Stimulated activated CD4-positive, alpha-beta T cell treated with anti-CD3 and anti-CD28 coated beads, Interleukin-12 subunit alpha, Interleukin-12 subunit beta, amount 100 ng/mL, for 24 hours (primary cell): Measurements from ENCODE around the gene PLXND1.
"Not testable (repeated sequence)": the region's sequence is repeated elsewhere in the genome, so short reads cannot be mapped to it uniquely, and the experiment has no call there.

Experiments used
- DNase-seq, 2 experiments: peaks; one replicate each; pipeline ENCODE4 v3.0.0-alpha.2; 2020; ENCODE audit warnings: low read depth in 2 of 2

PLXND1 gene

DNA sequence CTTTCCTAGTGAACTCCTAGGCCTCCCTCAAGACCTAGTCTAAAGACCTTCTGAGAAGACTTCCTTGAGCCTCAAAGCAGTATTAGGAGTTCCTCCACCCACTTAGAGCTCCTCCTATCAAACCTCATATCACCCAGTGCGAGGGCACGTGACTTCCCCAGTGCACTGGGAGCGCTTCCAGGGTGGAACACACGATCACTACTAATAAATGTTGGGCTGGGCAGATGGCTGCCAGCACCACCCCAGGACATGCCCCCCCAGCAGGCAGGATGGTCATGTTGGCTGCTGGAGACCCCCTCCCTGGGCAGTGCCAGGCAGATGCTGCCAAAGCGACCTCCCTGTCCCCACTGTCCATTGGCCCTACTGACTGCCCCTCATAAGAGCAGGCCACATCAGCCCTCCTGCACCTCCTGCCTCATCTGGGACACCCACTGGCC lies 8.5 kb upstream of the PLXND1 start:
- no peak for DNase-seq

DNA sequence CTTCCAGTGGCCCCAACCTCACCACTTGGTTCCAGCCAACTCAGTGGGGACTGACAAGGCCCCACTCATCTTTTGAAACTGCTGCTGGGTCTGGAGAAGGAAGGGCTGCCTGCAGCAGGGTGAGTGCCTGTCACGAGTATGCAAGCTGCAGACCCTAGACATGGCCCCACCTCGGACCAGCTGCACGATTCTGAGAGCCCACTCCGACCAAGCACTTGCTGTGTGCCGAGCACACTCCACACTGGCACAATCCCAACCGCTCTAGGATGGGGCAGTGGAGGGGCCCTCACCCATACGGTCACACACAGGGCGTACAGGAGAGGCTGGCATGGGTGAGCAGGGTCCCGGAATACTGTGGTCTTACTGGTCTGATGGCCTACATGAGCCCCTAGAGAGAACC lies 8.0 kb upstream of the PLXND1 start:
- no peak for DNase-seq

DNA sequence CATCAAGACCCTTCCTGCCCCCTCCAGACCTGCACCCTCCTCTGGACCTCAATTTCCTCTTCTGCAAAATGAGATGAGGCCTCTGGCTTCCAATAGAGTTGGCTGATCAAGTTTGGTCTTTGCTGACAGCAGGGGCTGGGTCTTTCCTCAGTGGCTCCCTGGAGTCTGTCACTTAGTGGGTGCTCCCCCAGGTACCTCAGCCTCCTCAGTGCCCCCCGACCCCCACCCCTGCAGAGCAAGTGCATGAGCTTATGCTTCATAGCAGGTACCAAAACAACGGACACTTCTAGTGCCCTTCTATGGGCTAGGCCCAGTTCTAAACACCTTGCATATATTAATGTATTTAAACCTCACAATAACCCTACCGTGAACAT lies 6.9 kb upstream of the PLXND1 start:
- DNase-seq = no peak

DNA sequence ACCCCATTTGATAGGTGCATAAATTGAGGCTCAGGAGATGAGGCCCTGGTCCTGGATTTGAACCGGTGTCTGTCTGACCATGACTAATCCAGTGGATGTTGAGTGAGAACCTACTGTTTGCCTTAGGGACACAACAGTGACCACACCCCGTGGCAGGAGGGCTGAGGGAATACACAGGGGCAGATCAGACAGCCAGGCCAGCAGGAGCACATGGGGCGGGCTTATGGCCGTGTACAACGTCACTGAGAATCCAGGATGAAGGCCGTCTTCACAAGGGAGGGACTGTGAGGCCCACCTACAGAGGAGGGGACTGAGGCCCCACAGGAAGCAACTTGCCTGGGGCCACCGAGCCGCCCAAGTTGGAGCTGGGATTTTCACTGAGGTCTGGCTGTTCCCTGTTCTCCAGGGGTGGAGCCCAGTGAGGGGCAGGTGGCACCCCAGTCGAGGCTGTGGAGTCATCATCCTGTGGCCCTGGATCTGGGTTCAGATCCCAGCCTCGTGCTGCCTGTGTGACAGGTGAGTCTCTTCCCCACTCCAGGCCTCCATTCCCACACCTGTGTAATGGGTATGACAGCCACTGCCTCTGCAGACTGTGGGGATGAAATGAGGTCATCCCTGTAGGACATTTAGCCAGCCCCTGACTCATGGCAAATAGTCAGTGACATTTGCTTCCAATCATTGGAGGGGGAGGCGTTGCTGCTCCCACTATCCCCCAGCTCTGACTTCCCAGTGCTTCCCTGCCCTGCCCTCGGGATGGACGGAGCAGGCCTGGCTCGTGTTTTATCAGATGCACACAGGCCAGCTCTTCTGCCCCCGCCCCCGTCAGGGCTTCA lies 6.3 kb upstream of the PLXND1 start:
- DNase-seq = no peak

DNA sequence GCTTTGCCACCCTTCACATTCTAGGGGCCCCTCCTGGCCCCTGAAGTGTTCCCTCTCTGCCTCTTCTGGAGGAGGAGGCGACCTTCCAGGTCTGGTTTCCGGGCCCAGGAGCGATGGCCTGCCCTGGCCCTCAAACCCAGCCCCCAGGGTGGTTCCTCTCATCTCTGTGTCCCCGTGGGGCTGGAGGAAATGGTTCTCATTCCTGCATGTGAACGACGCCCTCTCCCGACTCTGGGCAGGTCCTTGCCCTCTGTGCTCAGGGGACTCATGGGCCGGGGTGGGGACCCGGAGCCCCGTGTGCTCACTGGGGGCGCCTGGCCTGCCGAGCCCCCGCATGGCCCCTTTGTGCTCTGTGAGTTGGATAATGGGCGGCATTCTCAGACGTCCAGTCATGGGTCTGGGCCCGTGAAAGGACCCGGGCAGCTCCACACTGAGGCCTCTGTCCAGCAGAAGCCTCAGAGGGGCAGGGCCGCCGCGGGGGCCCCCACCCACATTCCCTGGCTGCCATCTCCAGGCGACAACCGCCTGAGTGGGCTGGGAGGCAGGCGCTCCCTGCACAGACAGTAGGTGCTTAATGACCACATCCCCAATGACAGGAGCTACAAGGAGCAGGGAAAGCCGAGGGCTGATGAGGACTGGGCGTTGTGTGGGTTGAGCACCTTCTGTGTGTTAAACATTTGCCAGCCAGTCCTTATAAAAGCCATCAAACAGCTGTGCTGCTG lies 5.5 kb upstream of the PLXND1 start:
- no peak for DNase-seq

DNA sequence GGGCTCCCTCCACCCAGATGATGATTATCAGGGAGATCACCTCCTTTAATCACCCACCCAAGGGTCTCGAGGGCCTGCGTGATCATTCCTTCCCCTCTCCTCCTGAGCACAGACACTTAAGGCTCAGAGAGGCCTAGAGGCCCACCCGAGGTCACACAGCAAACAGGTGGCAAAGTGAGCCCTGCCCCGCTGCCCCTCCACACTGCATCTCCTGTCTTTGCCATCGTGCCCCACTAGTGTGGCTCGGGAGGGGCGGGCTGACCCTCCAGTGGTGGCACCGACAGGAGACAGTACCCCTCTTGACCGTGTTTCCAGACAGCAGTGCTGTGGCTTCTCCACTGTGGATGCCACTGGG lies 4.9 kb upstream of the PLXND1 start:
- DNase-seq = no peak

DNA sequence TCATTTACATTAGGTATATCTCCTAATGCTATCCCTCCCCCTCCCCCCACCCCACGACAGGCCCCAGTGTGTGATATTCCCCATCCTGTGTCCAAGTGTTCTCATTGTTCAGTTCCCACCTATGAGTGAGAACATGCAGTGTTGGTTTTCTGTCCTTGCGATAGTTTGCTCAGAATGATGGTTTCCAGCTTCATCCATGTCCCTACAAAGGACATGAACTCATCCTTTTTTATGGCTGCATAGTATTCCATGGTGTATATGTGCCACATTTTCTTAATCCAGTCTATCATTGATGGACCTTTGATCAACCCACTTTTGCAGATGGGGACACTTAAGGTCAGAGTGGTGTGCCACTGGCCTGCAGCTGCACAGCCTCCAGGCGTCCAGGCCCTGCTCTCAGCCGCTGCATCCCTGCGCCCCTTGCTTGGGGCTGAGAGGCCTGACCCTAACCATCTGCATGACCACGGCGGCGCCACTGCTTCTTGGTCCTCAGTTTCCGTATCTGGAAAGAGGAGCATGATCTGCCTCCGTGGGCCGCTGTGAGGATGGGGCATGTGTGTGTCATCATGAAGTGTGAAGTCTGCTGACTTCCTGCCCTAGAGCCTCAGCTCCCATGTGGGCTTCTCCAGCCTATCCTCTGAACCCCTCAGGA lies 4.4 kb upstream of the PLXND1 start:
- not testable (repeated sequence) for DNase-seq

DNA sequence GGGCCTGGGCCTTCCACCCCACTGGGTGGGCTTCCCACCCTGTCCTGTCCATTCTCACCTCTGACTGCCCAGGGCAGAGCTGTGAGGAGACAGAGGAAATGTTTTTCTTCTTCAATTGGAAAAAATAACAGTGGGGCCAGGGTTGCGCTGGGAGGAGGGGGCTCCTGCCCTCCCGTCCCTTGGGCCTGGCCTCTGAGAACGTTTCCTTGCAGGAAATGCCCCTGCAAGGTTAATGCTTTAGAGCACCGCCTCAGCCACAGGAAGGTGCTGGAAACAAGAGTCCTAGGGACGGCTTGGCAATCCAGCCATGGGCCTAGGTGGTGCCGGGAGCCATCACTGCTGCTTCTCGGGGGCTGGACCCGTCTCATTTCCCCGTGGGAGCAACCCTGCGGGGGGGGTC lies 3.8 kb upstream of the PLXND1 start:
- DNase-seq = no peak

DNA sequence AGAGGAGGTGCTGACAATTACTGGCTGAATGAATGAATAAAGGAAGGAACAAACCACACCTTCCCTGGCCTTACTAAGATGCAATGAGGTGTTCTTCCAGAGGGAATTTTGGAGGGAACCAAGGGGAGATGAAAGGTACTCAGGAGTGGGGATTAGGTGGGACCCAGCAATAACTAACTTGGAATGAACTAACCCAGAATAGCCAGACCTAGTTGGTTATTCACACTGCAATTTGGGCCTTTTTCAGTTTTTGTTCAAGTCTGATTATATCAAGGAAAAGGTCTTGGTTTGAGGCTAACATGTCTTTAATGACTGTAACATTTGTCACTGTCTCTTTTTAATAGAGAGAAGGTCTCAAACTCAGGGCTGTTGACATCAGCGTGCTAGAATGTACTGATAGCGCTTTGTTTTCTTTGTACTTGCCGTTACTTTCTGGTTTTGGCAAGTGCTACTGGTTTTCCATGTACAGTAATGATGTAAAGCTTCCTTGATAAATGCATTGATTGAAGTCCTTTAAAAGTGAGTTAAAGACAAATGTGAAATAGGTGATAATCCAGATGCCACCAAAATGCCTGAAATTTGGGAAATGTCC lies 3.2 kb upstream of the PLXND1 start:
- DNase-seq = no peak

DNA sequence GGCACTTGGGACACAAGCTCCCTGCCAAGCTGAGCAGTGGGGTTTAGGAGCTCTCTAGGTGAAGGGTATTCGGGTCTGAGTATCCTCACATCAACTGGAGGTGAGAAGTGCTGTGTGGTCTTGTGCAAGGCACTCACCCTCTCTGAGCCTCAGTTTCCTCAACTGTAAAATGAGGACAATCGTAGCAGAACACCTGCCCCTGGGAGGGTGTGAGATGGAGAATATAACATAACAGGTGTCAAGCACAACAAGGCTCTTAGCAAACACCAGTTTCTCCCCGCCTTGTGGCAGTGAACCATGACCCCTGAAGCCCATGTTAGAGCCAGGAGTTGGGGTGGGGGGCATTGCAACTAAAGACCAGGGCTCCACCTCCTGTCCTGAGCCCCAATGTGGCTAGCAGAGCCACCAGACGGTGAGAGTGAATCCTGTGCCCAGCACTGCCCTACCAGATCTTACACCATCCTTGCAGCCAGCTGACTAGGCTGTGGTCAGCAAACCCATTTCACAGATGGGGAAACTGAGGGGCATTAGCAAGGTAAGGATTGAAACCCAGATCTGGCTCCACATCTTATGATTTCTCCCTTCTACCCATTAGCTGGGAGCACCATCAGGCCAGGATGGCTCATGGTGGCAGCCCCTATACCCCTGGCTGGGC lies 2.6 kb upstream of the PLXND1 start:
- DNase-seq = no peak

DNA sequence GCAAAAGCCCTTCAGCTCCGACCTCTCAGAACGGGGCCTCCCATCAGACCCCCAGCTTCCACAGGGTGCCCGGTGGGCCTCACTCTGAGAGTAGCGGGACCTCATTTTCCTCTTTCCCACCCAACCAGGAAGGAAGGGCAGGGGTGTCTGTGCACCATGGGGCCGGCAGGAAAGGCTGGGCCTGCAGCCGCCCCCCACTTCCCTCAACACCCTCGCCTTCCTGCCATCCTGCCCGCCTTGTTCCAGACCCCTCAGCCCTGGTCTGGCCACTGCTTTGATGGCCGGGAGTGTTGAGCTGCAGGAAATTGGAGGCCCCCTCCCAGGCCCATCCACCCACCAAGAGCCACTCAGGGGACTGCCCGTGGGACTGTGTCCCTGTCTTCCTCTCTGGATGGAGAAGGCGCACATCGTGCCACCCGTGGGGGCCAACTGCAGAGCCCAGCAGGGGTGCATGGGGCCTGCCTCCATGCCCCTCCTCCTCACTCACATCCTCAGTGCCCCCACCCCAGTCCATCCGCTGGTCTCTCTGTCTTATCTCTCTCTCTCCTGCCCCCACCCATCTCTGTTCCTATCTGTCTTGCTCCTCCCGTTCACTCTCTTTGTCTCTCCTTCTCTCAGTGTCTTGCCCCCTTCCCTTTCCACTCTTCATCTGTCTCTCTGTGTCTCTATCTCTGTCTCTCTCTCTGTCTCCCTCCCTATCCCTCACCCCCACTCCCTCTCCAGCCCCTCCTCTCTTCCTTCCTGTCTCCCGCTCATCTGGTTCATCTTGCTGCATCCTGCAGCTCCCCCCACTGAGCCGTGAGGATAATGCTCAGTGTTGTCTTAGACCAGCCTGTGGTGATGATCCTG lies 1.8 kb upstream of the PLXND1 start:
- DNase-seq = no peak

DNA sequence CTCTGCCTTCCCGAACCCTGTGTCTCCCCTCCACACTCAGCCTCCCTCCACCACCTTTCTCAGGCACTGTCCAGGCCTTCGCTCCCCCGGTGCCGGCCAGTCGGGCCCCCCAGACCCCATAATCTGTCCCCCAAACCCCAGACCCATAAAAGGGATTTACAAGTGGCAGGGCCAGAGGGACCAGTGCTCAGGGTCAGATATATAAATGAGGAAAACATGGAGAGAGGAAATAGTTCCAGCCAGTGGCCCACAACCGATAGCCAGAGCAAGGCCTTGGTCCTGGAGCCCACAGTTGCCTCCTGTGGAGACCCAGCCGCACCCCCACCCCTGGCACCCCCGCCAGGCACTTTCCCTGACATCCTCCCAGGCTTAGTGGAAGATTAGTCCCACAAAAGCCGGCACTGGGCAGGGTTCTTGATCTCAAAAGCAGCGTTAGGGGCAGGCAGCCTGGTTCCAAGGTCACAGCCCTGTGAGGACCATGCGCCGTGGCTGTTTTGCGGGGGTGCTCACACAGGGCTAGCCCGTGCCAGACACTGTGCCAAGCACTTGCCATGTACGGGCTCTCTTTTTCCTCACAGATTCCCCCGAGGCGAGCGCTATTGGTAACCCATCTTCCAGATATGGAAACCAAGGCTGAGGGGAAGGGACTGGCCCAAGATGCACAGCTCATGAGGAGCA lies 1.1 kb upstream of the PLXND1 start:
- DNase-seq = no peak

DNA sequence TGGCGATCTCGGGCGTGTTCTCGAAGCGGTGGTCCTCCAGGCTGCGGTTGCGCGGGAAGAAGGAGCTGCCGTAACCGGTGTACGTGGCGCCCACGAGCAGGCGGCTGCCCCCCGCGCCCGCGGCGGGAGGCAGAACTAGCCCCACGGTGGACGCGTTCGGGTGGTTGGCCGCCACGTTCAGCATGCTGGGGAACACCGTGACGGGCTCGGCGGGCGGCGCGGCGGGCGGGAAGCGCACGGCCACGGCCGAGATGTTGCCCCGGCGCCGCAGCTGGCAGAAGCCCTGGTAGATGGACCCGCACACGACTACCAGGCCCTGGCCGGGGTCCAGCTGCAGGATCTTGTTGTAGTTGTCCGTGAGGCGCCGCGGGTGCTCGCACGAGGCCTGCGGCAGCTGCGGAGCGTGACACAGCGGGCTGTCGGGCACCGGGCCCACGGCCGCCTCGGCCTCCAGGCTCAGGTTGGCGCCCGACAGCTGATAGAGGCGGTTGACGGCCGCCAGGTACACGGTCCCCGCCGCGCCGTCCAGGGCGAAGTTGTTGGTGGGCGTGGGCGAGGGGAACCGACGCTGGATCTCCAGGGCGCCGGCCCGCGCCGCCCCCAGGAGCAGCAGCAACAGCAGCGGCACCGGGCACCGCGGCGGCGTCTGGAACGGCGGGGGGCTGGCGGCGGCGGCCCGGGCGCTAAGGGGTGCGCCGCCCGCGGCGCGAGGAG lies 397 bp downstream of the PLXND1 start:
- no peak for DNase-seq

DNA sequence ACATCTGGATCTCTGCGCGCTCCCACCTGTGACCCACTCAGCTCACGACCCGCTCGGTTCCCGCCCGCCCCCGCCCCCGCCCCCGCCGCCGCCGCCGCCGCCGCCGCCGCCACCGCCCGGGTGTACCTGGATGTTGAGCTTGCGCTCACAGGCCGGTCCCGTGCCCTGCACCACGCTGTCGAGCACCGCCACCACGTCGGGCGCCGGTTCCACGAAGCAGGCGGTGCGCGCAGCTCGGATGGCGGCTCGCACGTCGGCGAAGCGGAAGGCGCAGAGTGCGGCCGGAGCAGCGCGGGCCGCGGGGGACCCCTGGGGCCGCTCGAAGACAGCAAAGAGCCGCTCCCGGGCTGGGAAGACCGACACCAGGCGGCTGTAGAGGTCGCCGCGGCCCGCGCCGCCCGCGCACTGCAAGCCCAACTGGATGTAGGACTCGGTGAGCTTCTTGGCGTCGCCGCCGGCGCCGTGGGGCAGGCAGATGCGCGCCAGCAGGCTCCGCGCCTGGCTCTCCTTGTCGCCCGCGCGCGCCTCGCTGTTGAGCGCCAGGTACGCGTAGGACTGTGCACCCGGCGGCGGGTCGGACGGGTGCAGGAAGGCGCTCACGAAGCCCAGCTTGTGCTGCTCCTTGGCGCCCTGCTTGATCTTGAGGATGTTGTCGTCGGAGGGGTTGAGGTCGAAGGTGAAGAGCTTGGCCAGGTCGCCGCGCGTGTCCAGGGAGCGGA lies 1.1 kb downstream of the PLXND1 start:
- no peak for DNase-seq

DNA sequence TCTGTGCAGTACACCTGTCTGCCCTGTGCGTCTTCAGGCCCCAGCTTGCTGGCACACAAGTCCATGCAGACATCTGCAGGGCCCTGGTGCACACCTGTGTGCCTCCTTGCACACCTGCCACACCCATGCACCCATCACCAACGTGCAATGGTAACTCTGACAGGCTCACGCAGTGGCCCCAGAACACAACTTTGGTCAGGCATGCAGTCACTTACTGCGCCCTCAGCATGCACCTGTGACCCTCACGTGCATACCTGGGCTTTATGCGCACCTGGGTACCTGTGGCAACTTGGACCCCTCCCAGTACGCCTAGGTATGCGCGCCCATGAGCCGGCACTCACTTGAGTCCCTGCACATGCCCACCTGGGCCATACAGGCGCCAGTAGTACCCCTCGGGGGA lies 1.7 kb downstream of the PLXND1 start:
- no peak for DNase-seq

DNA sequence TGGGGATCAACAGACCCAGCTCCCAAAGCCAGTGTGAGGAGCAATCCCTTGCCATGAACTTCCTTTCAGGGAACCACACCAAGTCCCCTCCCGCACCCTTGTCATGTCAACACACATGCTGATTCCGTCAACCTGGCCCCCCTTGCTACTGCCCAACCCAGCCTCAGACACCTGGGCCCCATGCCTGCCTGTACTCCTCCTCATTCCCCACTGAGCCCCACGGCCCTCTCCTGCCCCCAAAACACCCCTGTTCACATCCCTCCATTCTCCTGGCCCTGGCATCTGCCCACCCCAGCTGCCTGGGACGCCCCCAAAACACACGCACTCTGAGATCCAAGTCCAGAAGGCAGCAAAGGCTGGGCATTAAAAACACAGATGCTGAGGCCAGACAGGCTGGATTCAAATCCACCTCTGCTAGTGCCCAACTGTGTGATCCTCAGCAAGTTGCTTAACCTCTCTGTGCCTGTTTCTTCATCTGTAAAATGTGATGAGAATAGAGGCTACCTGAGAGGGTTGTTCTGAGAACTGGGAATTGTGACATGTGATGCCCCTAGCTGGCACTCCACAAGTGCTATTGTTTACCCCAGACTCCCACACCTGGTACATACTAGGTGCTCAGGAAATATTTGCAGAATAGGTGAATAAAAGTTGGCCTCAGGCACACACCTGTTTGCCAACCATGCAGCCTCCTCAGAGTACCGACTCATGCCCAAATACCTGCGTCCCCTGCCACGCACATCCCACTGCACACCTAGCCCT lies 2.3 kb downstream of the PLXND1 start:
- DNase-seq = no peak

DNA sequence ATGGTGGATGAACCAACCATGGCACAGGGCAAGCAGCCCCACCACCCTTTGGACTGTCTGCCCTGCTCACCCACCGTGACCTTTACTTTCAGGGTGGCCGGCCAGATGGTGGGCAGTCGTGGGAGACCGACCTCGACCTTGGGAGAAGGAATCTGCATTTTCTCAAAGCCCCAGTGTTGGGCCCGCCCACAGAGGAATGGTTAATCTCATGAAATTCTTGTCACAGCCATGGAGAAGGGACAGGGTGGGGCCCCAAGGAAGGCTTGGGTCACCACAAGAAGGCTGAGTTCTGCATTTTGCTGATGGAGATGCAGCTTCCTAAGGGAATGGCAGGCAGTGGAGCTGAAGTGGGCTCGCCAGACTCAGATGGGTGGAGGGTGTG lies 2.9 kb downstream of the PLXND1 start:
- DNase-seq = no peak

DNA sequence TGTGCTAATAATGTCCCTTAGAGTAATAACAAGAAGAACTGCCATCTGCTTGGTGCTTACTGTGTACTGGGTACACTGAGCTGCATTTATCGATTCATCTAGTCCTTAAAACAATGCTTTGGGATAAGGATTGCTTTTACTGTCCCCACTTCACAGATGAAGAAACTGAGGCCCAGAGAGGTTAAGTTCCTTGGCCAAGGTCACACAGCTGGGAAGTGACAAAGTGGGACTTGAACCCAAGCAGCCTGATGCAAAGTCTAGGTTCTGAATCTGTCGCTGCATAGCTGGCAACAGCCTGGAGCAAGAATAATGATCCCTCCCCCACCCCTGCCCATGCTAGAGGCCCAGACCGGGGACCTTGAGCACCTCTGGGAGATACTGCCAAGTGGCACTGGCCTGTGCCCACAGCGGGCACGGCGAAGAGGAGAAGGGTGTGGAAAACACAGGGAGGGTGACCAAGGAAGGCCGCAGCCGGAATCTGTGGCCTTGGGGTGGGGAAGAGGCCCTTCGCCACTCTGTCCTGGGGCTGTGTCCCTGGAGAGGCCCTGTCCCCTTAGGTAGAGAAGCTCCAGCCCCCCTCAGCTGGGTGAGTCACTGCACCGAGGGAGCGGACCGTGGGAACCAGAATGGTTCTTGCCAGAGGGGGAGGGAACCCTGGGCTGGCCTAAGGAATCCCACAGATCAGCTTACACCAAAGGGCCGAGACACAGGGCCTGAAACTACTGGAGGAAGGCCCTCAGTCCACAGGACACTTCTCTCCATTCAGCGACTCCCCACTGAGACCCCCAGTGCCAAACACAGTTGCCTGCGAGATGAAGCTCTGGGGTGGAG lies 3.5 kb downstream of the PLXND1 start:
- no peak for DNase-seq
